ENCODE data around the gene LYZ.
A peak's percentile ranks its signal among the peaks of the same experiment; 100 is the strongest.

The LYZ gene

GRCh38 chr12:69350777-69351176, 2.6 kb downstream of the LYZ start:
- no peak overlapping the region for H2BK120ac ChIP-seq (ENCODE audit: low read depth, low read length)
- no peak overlapping the region for H2AK5ac ChIP-seq (ENCODE audit: low read length)
- no peaks in the 10 kb centered on the region for H3K4me1 ChIP-seq (ENCODE audit: control insufficient read depth, low read depth, low read length)
- no peaks in the 10 kb centered on the region for H3K79me2 ChIP-seq (ENCODE audit: control insufficient read depth, insufficient read depth, low read length)
- H3K4me2 ChIP-seq (ENCODE audit: low read length) = no peak overlapping the region
- DNase-seq = no peak
- WGBS (ENCODE audit: extremely low coverage, insufficient coverage, low lambda C conversion rate) = no CpG with 5 or more reads among the region's 1 CpG
- H3K79me1 ChIP-seq (ENCODE audit: low read length) = no peaks in the 10 kb centered on the region
- no peak overlapping the region for H2BK15ac ChIP-seq (replicated peaks; ENCODE audit: low read depth)
- no peak overlapping the region for H2BK5ac ChIP-seq (ENCODE audit: low read length)
- H3K23ac ChIP-seq (ENCODE audit: low read length) = no peak overlapping the region
- no peaks in the 10 kb centered on the region for H3K36me3 ChIP-seq (ENCODE audit: control insufficient read depth, insufficient read depth, low read length)
- H4K8ac ChIP-seq (ENCODE audit: low read depth, low read length) = no peak overlapping the region
- no peaks in the 10 kb centered on the region for H3K27me3 ChIP-seq (ENCODE audit: insufficient read depth, low read length, poor library complexity)
- H3K9ac ChIP-seq (ENCODE audit: low read length) = no peak overlapping the region
- H3K27ac ChIP-seq (ENCODE audit: low read depth, low read length) = no peak overlapping the region
- no peak overlapping the region for H3K56ac ChIP-seq (ENCODE audit: low read length)
- no peak overlapping the region for H3K4ac ChIP-seq (ENCODE audit: low read depth, low read length)
- no peak overlapping the region for H3K4me3 ChIP-seq (ENCODE audit: low read length)
- no peak overlapping the region for H4K5ac ChIP-seq (ENCODE audit: low read length)
- no peak overlapping the region for H3K18ac ChIP-seq (ENCODE audit: low read length)

GRCh38 chr12:69351462-69352236, 3.5 kb downstream of the LYZ start:
- no peak overlapping the region for H2BK120ac ChIP-seq (ENCODE audit: low read depth, low read length)
- H3K56ac ChIP-seq (ENCODE audit: low read length) = no peak overlapping the region
- no CpG with 5 or more reads among the region's 2 CpGs for WGBS (ENCODE audit: extremely low coverage, insufficient coverage, low lambda C conversion rate)
- H3K9ac ChIP-seq (ENCODE audit: low read length) = no peak overlapping the region
- H3K79me1 ChIP-seq (ENCODE audit: low read length) = no peaks in the 10 kb centered on the region
- H2BK5ac ChIP-seq (ENCODE audit: low read length) = no peak overlapping the region
- no peak overlapping the region for H3K18ac ChIP-seq (ENCODE audit: low read length)
- no peak overlapping the region for H3K4ac ChIP-seq (ENCODE audit: low read depth, low read length)
- no peaks in the 10 kb centered on the region for H3K36me3 ChIP-seq (ENCODE audit: control insufficient read depth, insufficient read depth, low read length)
- no peak overlapping the region for H2BK15ac ChIP-seq (replicated peaks; ENCODE audit: low read depth)
- H3K4me2 ChIP-seq (ENCODE audit: low read length) = no peak overlapping the region
- H3K4me3 ChIP-seq (ENCODE audit: low read length) = no peak overlapping the region
- H4K5ac ChIP-seq (ENCODE audit: low read length) = no peak overlapping the region
- H4K8ac ChIP-seq (ENCODE audit: low read depth, low read length) = no peak overlapping the region
- H3K4me1 ChIP-seq (ENCODE audit: control insufficient read depth, low read depth, low read length) = no peaks in the 10 kb centered on the region
- H3K23ac ChIP-seq (ENCODE audit: low read length) = no peak overlapping the region
- no peak overlapping the region for H2AK5ac ChIP-seq (ENCODE audit: low read length)
- no peak overlapping the region for H3K27ac ChIP-seq (ENCODE audit: low read depth, low read length)
- no peak for DNase-seq
- H3K27me3 ChIP-seq (ENCODE audit: insufficient read depth, low read length, poor library complexity) = no peaks in the 10 kb centered on the region
- H3K79me2 ChIP-seq (ENCODE audit: control insufficient read depth, insufficient read depth, low read length) = no peaks in the 10 kb centered on the region

GRCh38 chr12:69352904-69353303, 4.7 kb downstream of the LYZ start:
- Histone ChIP-seq H4K5ac (ENCODE audit: low read length) (no peak overlapping the region), H3K4me1 (ENCODE audit: control insufficient read depth, low read depth, low read length) (no peaks in the 10 kb centered on the region), H3K27ac (ENCODE audit: low read depth, low read length) (no peak overlapping the region), H2BK15ac (replicated peaks; ENCODE audit: low read depth) (no peak overlapping the region), H2BK5ac (ENCODE audit: low read length) (no peak overlapping the region), H3K56ac (ENCODE audit: low read length) (no peak overlapping the region), H3K4me2 (ENCODE audit: low read length) (no peak overlapping the region), H3K27me3 (ENCODE audit: insufficient read depth, low read length, poor library complexity) (no peaks in the 10 kb centered on the region), H4K8ac (ENCODE audit: low read depth, low read length) (no peak overlapping the region), H3K79me2 (ENCODE audit: control insufficient read depth, insufficient read depth, low read length) (no peaks in the 10 kb centered on the region), H3K9ac (ENCODE audit: low read length) (no peak overlapping the region), H3K23ac (ENCODE audit: low read length) (no peak overlapping the region), H3K4me3 (ENCODE audit: low read length) (no peak overlapping the region), H3K36me3 (ENCODE audit: control insufficient read depth, insufficient read depth, low read length) (no peaks in the 10 kb centered on the region), H3K79me1 (ENCODE audit: low read length) (no peaks in the 10 kb centered on the region), H3K18ac (ENCODE audit: low read length) (no peak overlapping the region), H3K4ac (ENCODE audit: low read depth, low read length) (no peak overlapping the region), H2BK120ac (ENCODE audit: low read depth, low read length) (no peak overlapping the region), H2AK5ac (ENCODE audit: low read length) (no peak overlapping the region)
- DNase-seq = no peak
- no CpG with 5 or more reads among the region's 5 CpGs for WGBS (ENCODE audit: extremely low coverage, insufficient coverage, low lambda C conversion rate)

- Histone ChIP-seq H2BK5ac (ENCODE audit: low read length) (no peak overlapping the region), H3K36me3 (ENCODE audit: control insufficient read depth, insufficient read depth, low read length) (no peaks in the 10 kb centered on the region), H3K27me3 (ENCODE audit: insufficient read depth, low read length, poor library complexity) (no peaks in the 10 kb centered on the region), H3K4me2 (ENCODE audit: low read length) (no peak overlapping the region), H4K5ac (ENCODE audit: low read length) (no peak overlapping the region), H3K4me1 (ENCODE audit: control insufficient read depth, low read depth, low read length) (peaks cover under 1% of the 10 kb centered on the region), H3K9ac (ENCODE audit: low read length) (no peak overlapping the region), H3K23ac (ENCODE audit: low read length) (no peak overlapping the region), H2BK15ac (replicated peaks; ENCODE audit: low read depth) (no peak overlapping the region), H3K79me2 (ENCODE audit: control insufficient read depth, insufficient read depth, low read length) (no peaks in the 10 kb centered on the region), H2BK120ac (ENCODE audit: low read depth, low read length) (no peak overlapping the region), H3K27ac (ENCODE audit: low read depth, low read length) (no peak overlapping the region), H3K56ac (ENCODE audit: low read length) (no peak overlapping the region), H3K79me1 (ENCODE audit: low read length) (no peaks in the 10 kb centered on the region), H3K4me3 (ENCODE audit: low read length) (no peak overlapping the region), H3K4ac (ENCODE audit: low read depth, low read length) (no peak overlapping the region), H2AK5ac (ENCODE audit: low read length) (no peak overlapping the region), H4K8ac (ENCODE audit: low read depth, low read length) (no peak overlapping the region), H3K18ac (ENCODE audit: low read length) (no peak overlapping the region)
- WGBS (ENCODE audit: extremely low coverage, insufficient coverage, low lambda C conversion rate) = no CpG with 5 or more reads among the region's 1 CpG
- no peak for DNase-seq
Measured at GRCh38 chr12:69354172-69354555, 6.0 kb downstream of the LYZ start.

GRCh38 chr12:69354556-69355187, 6.5 kb downstream of the LYZ start:
- WGBS (ENCODE audit: extremely low coverage, insufficient coverage, low lambda C conversion rate) = no CpG with 5 or more reads among the region's 1 CpG
- Histone ChIP-seq H2AK5ac (ENCODE audit: low read length) (no peak overlapping the region), H3K79me2 (ENCODE audit: control insufficient read depth, insufficient read depth, low read length) (no peaks in the 10 kb centered on the region), H4K5ac (ENCODE audit: low read length) (no peak overlapping the region), H3K27ac (ENCODE audit: low read depth, low read length) (no peak overlapping the region), H2BK120ac (ENCODE audit: low read depth, low read length) (no peak overlapping the region), H3K4ac (ENCODE audit: low read depth, low read length) (no peak overlapping the region), H3K9ac (ENCODE audit: low read length) (no peak overlapping the region), H2BK15ac (replicated peaks; ENCODE audit: low read depth) (no peak overlapping the region), H3K23ac (ENCODE audit: low read length) (no peak overlapping the region), H3K27me3 (ENCODE audit: insufficient read depth, low read length, poor library complexity) (no peaks in the 10 kb centered on the region), H3K4me2 (ENCODE audit: low read length) (no peak overlapping the region), H3K4me3 (ENCODE audit: low read length) (no peak overlapping the region), H3K79me1 (ENCODE audit: low read length) (no peaks in the 10 kb centered on the region), H3K18ac (ENCODE audit: low read length) (no peak overlapping the region), H3K56ac (ENCODE audit: low read length) (peak overlapping the region; percentile 19), H2BK5ac (ENCODE audit: low read length) (no peak overlapping the region), H3K36me3 (ENCODE audit: control insufficient read depth, insufficient read depth, low read length) (no peaks in the 10 kb centered on the region), H3K4me1 (ENCODE audit: control insufficient read depth, low read depth, low read length) (peaks cover 3% of the 10 kb centered on the region), H4K8ac (ENCODE audit: low read depth, low read length) (no peak overlapping the region)
- peak; percentile 31 for DNase-seq

All from mesendoderm (in vitro differentiated cells).